H9 (cell line): ENCODE results near the gene CCDC33. TPM values are rescaled to one million over a fixed set of nuclear protein-coding genes. Genes with fewer than 3 reads are reported as not detected.

Source experiments
- DNase-seq: peaks from one replicate; pipeline ENCODE4 v3.0.0-alpha.2; 2017
- H2AFZ ChIP-seq: one replicate; pipeline ENCODE4 v1.6.1; 2013; ENCODE audit warnings: mild to moderate bottlenecking, low read length, control low read depth, moderate library complexity
- H2AK5ac ChIP-seq: 2 replicates; pipeline ENCODE4 v1.6.1; 2013; ENCODE audit warnings: low read length, control low read depth, mixed read lengths; ENCODE audit not compliant: insufficient read length
- H2BK120ac ChIP-seq: one replicate; pipeline ENCODE4 v1.6.1; 2013; ENCODE audit warnings: low read depth, mild to moderate bottlenecking, low read length, control low read depth, inconsistent platforms; ENCODE audit not compliant: poor library complexity, severe bottlenecking
- H2BK12ac ChIP-seq: 2 replicates; pipeline ENCODE4 v1.6.1; 2013; ENCODE audit warnings: low read length, control low read depth, mixed read lengths, low read depth; ENCODE audit not compliant: insufficient read length
- H2BK15ac ChIP-seq: 2 replicates; pipeline ENCODE4 v1.6.1; 2013; ENCODE audit warnings: low read depth, low read length, control low read depth
- H2BK20ac ChIP-seq: one replicate; pipeline ENCODE4 v1.6.1; 2013; ENCODE audit warnings: low read depth, mild to moderate bottlenecking, low read length, control low read depth, inconsistent platforms; ENCODE audit not compliant: poor library complexity, severe bottlenecking
- H2BK5ac ChIP-seq: 2 replicates; pipeline ENCODE4 v1.6.1; 2013; ENCODE audit warnings: low read length, control low read depth, mixed read lengths; ENCODE audit not compliant: insufficient read length
- H3K14ac ChIP-seq: 2 replicates; pipeline ENCODE4 v1.6.1; 2013; ENCODE audit warnings: low read length, control low read depth; ENCODE audit not compliant: insufficient read depth
- H3K18ac ChIP-seq: 2 replicates; pipeline ENCODE4 v1.6.1; 2013; ENCODE audit warnings: low read depth, mild to moderate bottlenecking, mixed read lengths, low read length, control low read depth; ENCODE audit not compliant: insufficient read length
- H3K23ac ChIP-seq: 2 replicates; pipeline ENCODE4 v1.6.1; 2013; ENCODE audit warnings: low read length, control low read depth, mixed read lengths, low read depth; ENCODE audit not compliant: insufficient read length
- H3K23me2 ChIP-seq: 2 replicates; pipeline ENCODE4 v1.6.1; 2013; ENCODE audit warnings: low read depth, mild to moderate bottlenecking, mixed read lengths, low read length, control low read depth; ENCODE audit not compliant: insufficient read length, poor library complexity, severe bottlenecking
- H3K27ac ChIP-seq: 2 replicates; pipeline ENCODE4 v1.5.1; 2013; ENCODE audit warnings: low read length, control low read depth, mixed read lengths, low read depth; ENCODE audit not compliant: insufficient read length
- H3K27me3 ChIP-seq: 2 replicates; pipeline ENCODE4 v1.6.1; 2013; ENCODE audit warnings: low read length, control low read depth, inconsistent platforms; ENCODE audit not compliant: insufficient read depth
- H3K4ac ChIP-seq: 2 replicates; pipeline ENCODE4 v1.6.1; 2013; ENCODE audit warnings: low read depth, mild to moderate bottlenecking, control low read depth, inconsistent platforms, low read length, moderate library complexity
- H3K4me1 ChIP-seq: 2 replicates; pipeline ENCODE4 v1.6.1; 2013; ENCODE audit warnings: low read length, control low read depth, inconsistent platforms; ENCODE audit not compliant: insufficient read depth
- H3K4me2 ChIP-seq: 2 replicates; pipeline ENCODE4 v1.6.1; 2013; ENCODE audit warnings: low read length, control low read depth, mixed read lengths; ENCODE audit not compliant: insufficient read length, insufficient read depth
- H3K56ac ChIP-seq: 2 replicates; pipeline ENCODE4 v1.6.1; 2013; ENCODE audit warnings: low read depth, mild to moderate bottlenecking, mixed read lengths, low read length, control low read depth; ENCODE audit not compliant: insufficient read length
- H3K79me1 ChIP-seq: 2 replicates; pipeline ENCODE4 v1.6.1; 2013; ENCODE audit warnings: low read depth, mild to moderate bottlenecking, moderate library complexity, low read length, control low read depth, inconsistent platforms; ENCODE audit not compliant: insufficient read depth, poor library complexity, severe bottlenecking
- H3K79me2 ChIP-seq: 2 replicates; pipeline ENCODE4 v1.6.1; 2013; ENCODE audit warnings: low read length, control low read depth, inconsistent platforms; ENCODE audit not compliant: insufficient read depth
- H3K9ac ChIP-seq: 2 replicates; pipeline ENCODE4 v1.6.1; 2013; ENCODE audit warnings: low read length, control low read depth, mixed read lengths; ENCODE audit not compliant: insufficient read length; ENCODE audit errors: extremely low read depth
- H3K9me3 ChIP-seq: one replicate; pipeline ENCODE4 v1.6.1; 2013; ENCODE audit warnings: low read depth, low read length, inconsistent platforms; ENCODE audit not compliant: control insufficient read depth
- H3T11ph ChIP-seq: one replicate; pipeline ENCODE4 v1.6.1; 2013; ENCODE audit warnings: mild to moderate bottlenecking, low read length, control low read depth, inconsistent platforms
- H4K20me1 ChIP-seq: one replicate; pipeline ENCODE4 v1.6.1; 2013; ENCODE audit not compliant: control insufficient read depth, insufficient read length, insufficient read depth
- H4K5ac ChIP-seq: 2 replicates; pipeline ENCODE4 v1.6.1; 2013; ENCODE audit warnings: low read depth, mild to moderate bottlenecking, mixed read lengths, low read length, control low read depth; ENCODE audit not compliant: insufficient read length
- H4K8ac ChIP-seq: replicated peaks from 2 replicates; pipeline ENCODE4 v1.6.1; 2013; ENCODE audit warnings: low read length, control low read depth, mixed read lengths, low read depth; ENCODE audit not compliant: insufficient read length
- H4K91ac ChIP-seq: 2 replicates; pipeline ENCODE4 v1.6.1; 2013; ENCODE audit warnings: low read depth, mild to moderate bottlenecking, moderate library complexity, mixed read lengths, low read length, control low read depth; ENCODE audit not compliant: insufficient read length
- H3K27ac Mint-ChIP-seq, 3 experiments: 2 replicates in 2 of 3; 3 replicates in 1 of 3; pipeline ENCODE4 v1.8.0; 2020 to 2021; ENCODE audit warnings: mixed read lengths in 3 of 3, mild to moderate bottlenecking in 1 of 3, moderate library complexity in 1 of 3
- H3K27me3 Mint-ChIP-seq: 2 replicates; pipeline ENCODE4 v1.8.0; 2021; ENCODE audit warnings: low read depth, mild to moderate bottlenecking, moderate library complexity, mixed read lengths
- H3K36me3 Mint-ChIP-seq, 3 experiments: 2 replicates in 2 of 3; 3 replicates in 1 of 3; pipeline ENCODE4 v1.8.0; 2020 to 2021; ENCODE audit warnings: low read depth in 3 of 3, mixed read lengths in 3 of 3; ENCODE audit not compliant: insufficient read depth in 1 of 3
- H3K4me1 Mint-ChIP-seq, 2 experiments: 2 replicates each; pipeline ENCODE4 v1.8.0; 2020; ENCODE audit warnings: mixed read lengths in 2 of 2
- H3K4me3 Mint-ChIP-seq, 2 experiments: 2 replicates in 1 of 2; 3 replicates in 1 of 2; pipeline ENCODE4 v1.8.0; 2020 to 2021; ENCODE audit warnings: mild to moderate bottlenecking in 2 of 2, mixed read lengths in 2 of 2, moderate library complexity in 1 of 2
- H3K9me3 Mint-ChIP-seq, 2 experiments: 2 replicates in 1 of 2; 3 replicates in 1 of 2; pipeline ENCODE4 v1.8.0; 2020; ENCODE audit warnings: mild to moderate bottlenecking in 2 of 2, mixed read lengths in 2 of 2, moderate library complexity in 1 of 2
- CTCF ChIP-seq: fragments of 200-600 bp; sonication (generic); conservative IDR thresholded peaks from 3 replicates; pipeline ENCODE4 v1.8.0; 2021; ENCODE audit warnings: antibody characterized with exemption, mild to moderate bottlenecking
- WGBS: extraction: QIAGEN DNeasy Blood & Tissue Kit; methylation state at CpG from one replicate; pipeline ENCODE4 v1.1.7; 2013; ENCODE audit warnings: missing lambda C conversion rate, low lambda C conversion rate, mixed read lengths; ENCODE audit not compliant: insufficient read length; ENCODE audit errors: extremely low coverage; 5-methylcytosine and 5-hydroxymethylcytosine counted together
- total RNA-seq: library from RNA; stranded (reverse); gene quantifications from 2 replicates; pipeline ENCODE4 v1.2.1, GENCODE V29; 2021

CCDC33 gene
- total RNA-seq, 1 experiment from 2014 or later: 4.6 TPM

- no peaks in the 10 kb centered on the region for H3K9me3 Mint-ChIP-seq
- Histone ChIP-seq H3K23ac (no peak overlapping the region), H4K5ac (no peak overlapping the region), H3K4me2 (no peak overlapping the region), H4K91ac (no peak overlapping the region), H3K56ac (no peak overlapping the region), H3K14ac (no peak overlapping the region), H3K79me1 (no peaks in the 10 kb centered on the region), H2BK15ac (no peak overlapping the region), H3K27me3 (no peaks in the 10 kb centered on the region), H2BK120ac (no peak overlapping the region), H3K4ac (no peak overlapping the region), H4K20me1 (no peaks in the 10 kb centered on the region), H4K8ac (no peak overlapping the region), H2BK12ac (no peak overlapping the region), H3T11ph (no peak overlapping the region), H3K9me3 (no peaks in the 10 kb centered on the region), H3K18ac (no peak overlapping the region), H3K4me1 (no peaks in the 10 kb centered on the region; the same call in 1 of the 2 replicates), H2AFZ (no peak overlapping the region), H3K9ac (no peak overlapping the region), H2BK20ac (no peak overlapping the region), H3K27ac (no peak overlapping the region), H2BK5ac (no peak overlapping the region), H3K23me2 (no peaks in the 10 kb centered on the region), H3K79me2 (no peaks in the 10 kb centered on the region), H2AK5ac (no peak overlapping the region)
- H3K4me1 Mint-ChIP-seq: peaks cover 29 to 64% of the 10 kb centered on the region in 2 experiments
- no peak for TF ChIP-seq CTCF
- H3K36me3 Mint-ChIP-seq: no peaks in the 10 kb centered on the region
- H3K27me3 Mint-ChIP-seq: peaks cover 12% of the 10 kb centered on the region
- H3K27ac Mint-ChIP-seq: no peak overlapping the region
- DNase-seq: no peak
- no peak overlapping the region; a peak in 1 of 5 replicates for H3K4me3 Mint-ChIP-seq
- WGBS: no CpG with 5 or more reads among the region's 13 CpGs
Measured at GRCh38 chr15:74314795-74315438, 78.8 kb downstream of the CCDC33 start.
